Mesothelial cell of epicardium (in vitro differentiated cells): ENCODE data around the gene WDR13. TPM values are rescaled to one million over a fixed set of nuclear protein-coding genes. Genes with fewer than 3 reads are reported as not detected.
A peak's percentile ranks its signal among the peaks of the same experiment; 100 is the strongest.

Source experiments
- DNase-seq, 2 experiments: peaks; one replicate each; pipeline ENCODE4 v3.0.0; 2021; ENCODE audit warnings: low spot score in 2 of 2; ENCODE audit not compliant: unreplicated experiment in 2 of 2
- H3K27ac Mint-ChIP-seq: 2 replicates; pipeline ENCODE4 v1.8.0; 2021; ENCODE audit warnings: mixed read lengths
- H3K27me3 Mint-ChIP-seq: 2 replicates; pipeline ENCODE4 v1.8.0; 2021; ENCODE audit warnings: low read depth, mixed read lengths
- H3K36me3 Mint-ChIP-seq: 2 replicates; pipeline ENCODE4 v1.8.0; 2021; ENCODE audit warnings: mixed read lengths
- H3K4me1 Mint-ChIP-seq: 2 replicates; pipeline ENCODE4 v1.8.0; 2021; ENCODE audit warnings: mixed read lengths
- H3K4me3 Mint-ChIP-seq: 2 replicates; pipeline ENCODE4 v1.8.0; 2021; ENCODE audit warnings: mild to moderate bottlenecking, moderate library complexity, mixed read lengths
- H3K9me3 Mint-ChIP-seq: 2 replicates; pipeline ENCODE4 v1.8.0; 2021; ENCODE audit warnings: mixed read lengths
- CTCF ChIP-seq: fragments of 200-600 bp; sonication (generic); IDR thresholded peaks from one replicate; pipeline ENCODE4 v1.5.0; 2021; ENCODE audit warnings: antibody characterized with exemption; ENCODE audit not compliant: unreplicated experiment
- total RNA-seq: library from RNA; stranded (reverse); gene quantifications from 3 replicates; pipeline ENCODE4 v1.2.1, GENCODE V29; 2021

The WDR13 gene
- total RNA-seq, 1 donor from 2014 or later = 88.8 TPM

- Mint-ChIP-seq H3K36me3 (peaks cover 4% of the 10 kb centered on the region), H3K4me3 (peak overlapping the region; percentile 94), H3K27ac (no peak overlapping the region), H3K9me3 (peaks cover 3% of the 10 kb centered on the region), H3K4me1 (peaks cover 7% of the 10 kb centered on the region), H3K27me3 (no peaks in the 10 kb centered on the region)
- TF ChIP-seq CTCF = no peak
- DNase-seq = no peak
These were observed 1.3 kb downstream of the WDR13 start for GRCh38 chrX:48598614-48599013.

DNA sequence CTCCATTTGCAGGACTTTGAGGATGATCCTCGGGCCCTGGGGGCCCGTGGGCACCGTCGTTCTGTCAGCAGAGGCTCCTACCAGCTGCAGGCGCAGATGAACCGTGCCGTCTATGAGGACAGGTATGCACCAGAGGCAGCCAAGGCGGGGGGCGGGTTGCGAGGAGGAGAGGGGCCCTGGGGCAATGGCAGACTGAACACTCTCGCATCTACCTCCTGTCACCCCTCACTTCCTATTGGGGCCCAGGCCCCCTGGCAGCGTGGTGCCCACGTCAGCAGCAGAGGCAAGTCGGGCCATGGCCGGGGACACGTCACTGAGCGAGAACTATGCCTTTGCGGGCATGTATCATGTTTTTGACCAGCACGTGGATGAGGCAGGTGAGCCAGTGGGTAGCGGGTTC lies 2.0 kb downstream of the WDR13 start:
- Mint-ChIP-seq H3K27me3 (no peaks in the 10 kb centered on the region), H3K4me3 (no peak overlapping the region), H3K9me3 (peaks cover 3% of the 10 kb centered on the region), H3K27ac (no peak overlapping the region), H3K4me1 (peaks cover 7% of the 10 kb centered on the region), H3K36me3 (peaks cover 7% of the 10 kb centered on the region)
- no peak for DNase-seq
- no peak for TF ChIP-seq CTCF

DNA sequence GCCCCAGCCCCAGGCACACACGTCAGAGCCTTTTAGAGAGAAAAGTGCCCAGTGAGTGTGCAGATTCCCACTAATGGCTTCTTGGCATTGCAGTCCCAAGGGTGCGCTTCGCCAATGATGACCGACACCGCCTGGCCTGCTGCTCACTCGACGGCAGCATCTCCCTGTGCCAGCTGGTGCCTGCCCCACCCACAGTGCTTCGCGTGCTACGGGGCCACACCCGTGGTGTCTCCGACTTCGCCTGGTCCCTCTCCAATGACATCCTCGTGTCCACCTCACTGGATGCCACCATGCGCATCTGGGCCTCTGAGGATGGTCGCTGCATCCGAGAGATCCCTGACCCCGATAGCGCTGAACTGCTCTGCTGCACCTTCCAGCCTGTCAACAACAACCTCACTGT lies 2.9 kb downstream of the WDR13 start:
- TF ChIP-seq CTCF = no peak
- H3K36me3 Mint-ChIP-seq = peaks cover 16% of the 10 kb centered on the region

GRCh38 chrX:48601741-48602394 lies 4.6 kb downstream of the WDR13 start:
- no peak for DNase-seq
- Mint-ChIP-seq H3K4me3 (no peak overlapping the region), H3K27me3 (no peaks in the 10 kb centered on the region), H3K4me1 (peaks cover 7% of the 10 kb centered on the region), H3K36me3 (peaks cover 18% of the 10 kb centered on the region), H3K9me3 (peaks cover 9% of the 10 kb centered on the region), H3K27ac (no peak overlapping the region)
- no peak for TF ChIP-seq CTCF

More for the DNA sequence above, 2.9 kb downstream of the WDR13 start:
- H3K27me3 Mint-ChIP-seq = no peaks in the 10 kb centered on the region
- peaks cover 7% of the 10 kb centered on the region for H3K4me1 Mint-ChIP-seq
- DNase-seq = no peak
- H3K9me3 Mint-ChIP-seq = peaks cover 6% of the 10 kb centered on the region
- H3K4me3 Mint-ChIP-seq = no peak overlapping the region
- no peak overlapping the region for H3K27ac Mint-ChIP-seq

DNA sequence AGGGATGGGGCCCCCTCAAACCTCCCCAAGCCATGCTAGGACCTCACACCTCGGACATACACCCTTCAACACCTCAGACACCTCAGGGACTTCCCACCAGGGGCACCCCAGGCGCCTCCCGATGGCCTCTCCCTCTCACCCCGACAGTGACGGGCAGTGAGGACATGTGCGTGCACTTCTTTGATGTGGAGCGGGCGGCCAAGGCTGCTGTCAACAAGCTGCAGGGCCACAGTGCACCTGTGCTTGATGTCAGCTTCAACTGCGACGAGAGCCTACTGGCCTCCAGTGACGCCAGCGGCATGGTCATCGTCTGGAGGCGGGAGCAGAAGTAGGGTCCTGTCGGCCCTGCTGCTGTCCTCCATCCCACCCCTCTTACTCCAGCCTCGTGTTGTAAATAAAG lies 7.4 kb downstream of the WDR13 start:
- no peak for DNase-seq
- Mint-ChIP-seq H3K4me1 (no peaks in the 10 kb centered on the region), H3K36me3 (peaks cover 17% of the 10 kb centered on the region), H3K9me3 (peaks cover 13% of the 10 kb centered on the region), H3K27me3 (no peaks in the 10 kb centered on the region), H3K27ac (no peak overlapping the region), H3K4me3 (no peak overlapping the region)
- TF ChIP-seq CTCF = no peak

DNA sequence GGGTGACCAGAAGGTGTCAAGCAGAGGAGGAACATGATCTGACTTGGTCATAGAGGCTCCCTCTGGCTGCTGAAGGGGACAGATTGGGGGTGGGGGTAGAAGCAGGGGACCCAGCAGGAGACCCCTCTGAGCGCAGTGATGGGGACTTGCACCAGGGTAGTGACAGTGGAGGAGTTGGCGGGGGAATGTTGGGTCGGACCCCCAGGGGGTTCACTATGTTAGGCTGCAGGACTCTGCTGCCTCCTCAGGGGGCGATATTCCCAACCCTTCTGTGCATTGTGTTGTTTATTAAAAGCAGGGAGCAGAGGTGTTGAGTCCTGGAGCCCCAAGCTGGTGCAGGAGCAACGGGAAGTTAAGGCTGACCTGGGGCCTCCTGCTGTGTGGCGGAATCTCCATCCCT lies 8.8 kb downstream of the WDR13 start:
- no peaks in the 10 kb centered on the region for H3K4me1 Mint-ChIP-seq
- no peak for DNase-seq
- H3K4me3 Mint-ChIP-seq = no peak overlapping the region
- no peak for TF ChIP-seq CTCF
- H3K27ac Mint-ChIP-seq = no peak overlapping the region
- H3K36me3 Mint-ChIP-seq = peaks cover 17% of the 10 kb centered on the region
- H3K9me3 Mint-ChIP-seq = peaks cover 13% of the 10 kb centered on the region
- H3K27me3 Mint-ChIP-seq = no peaks in the 10 kb centered on the region
